Measurements from ENCODE around the gene KCTD5. TPM values are rescaled to one million over a fixed set of nuclear protein-coding genes. Genes with fewer than 3 reads are reported as not detected.
"Not testable (repeated sequence)": the region's sequence is repeated elsewhere in the genome, so short reads cannot be mapped to it uniquely, and the experiment has no call there.

Gene KCTD5
- total RNA-seq, 2 experiments from 2014 or later: 34.2 to 41.7 TPM

DNA sequence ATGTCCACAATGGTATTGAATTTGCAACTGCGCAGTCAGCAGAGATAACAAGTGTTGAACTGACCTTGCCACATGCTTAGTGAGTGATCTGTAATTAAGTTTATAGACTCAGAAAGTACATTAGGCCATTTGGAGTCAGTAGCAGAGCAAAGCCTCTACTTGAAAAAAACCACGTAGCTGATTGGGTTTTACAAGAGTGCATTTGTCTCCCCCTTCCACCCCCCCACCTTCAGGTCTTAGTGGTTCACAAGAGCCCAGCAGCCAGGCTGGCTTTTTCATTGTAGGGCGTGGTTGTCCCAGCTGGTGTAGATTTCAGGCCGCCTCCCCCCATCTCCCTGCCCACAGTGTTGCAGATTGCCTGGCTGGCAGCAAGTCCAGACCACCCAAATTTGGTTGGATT, 2.4 kb upstream of the KCTD5 start:
- H3K4me1 Mint-ChIP-seq: peaks cover 22% of the 10 kb centered on the region
- H3K36me3 Mint-ChIP-seq; CTCF ChIA-PET; H3K27ac Mint-ChIP-seq; ATAC-seq; H3K4me3 Mint-ChIP-seq; H3K27me3 Mint-ChIP-seq; DNase-seq; H3K9me3 Mint-ChIP-seq (ENCODE audit: low read depth): not testable (repeated sequence)

DNA sequence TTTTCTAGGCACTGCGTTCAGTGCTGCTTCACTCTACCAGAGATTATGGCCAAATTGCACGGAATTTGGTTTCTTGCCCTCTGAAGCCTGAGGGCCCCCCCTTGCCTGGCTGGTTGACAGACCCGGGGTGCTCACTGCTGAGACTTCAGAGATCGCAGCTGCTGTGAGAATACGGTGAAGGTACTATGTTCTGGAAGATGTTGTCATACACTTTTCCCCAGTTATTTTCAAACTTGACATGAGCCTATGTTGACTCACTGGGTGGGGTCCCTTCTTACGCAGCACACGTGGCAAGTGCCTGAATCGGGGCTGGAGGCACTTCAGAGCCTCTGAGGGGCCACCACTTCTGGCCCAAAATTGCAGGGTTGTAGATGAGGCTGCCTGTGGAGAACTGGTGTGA, 2.0 kb upstream of the KCTD5 start:
- ATAC-seq; CTCF ChIA-PET; H3K36me3 Mint-ChIP-seq; H3K4me3 Mint-ChIP-seq; H3K27me3 Mint-ChIP-seq; H3K27ac Mint-ChIP-seq; DNase-seq; H3K9me3 Mint-ChIP-seq (ENCODE audit: low read depth): not testable (repeated sequence)
- peaks cover 21% of the 10 kb centered on the region for H3K4me1 Mint-ChIP-seq

DNA sequence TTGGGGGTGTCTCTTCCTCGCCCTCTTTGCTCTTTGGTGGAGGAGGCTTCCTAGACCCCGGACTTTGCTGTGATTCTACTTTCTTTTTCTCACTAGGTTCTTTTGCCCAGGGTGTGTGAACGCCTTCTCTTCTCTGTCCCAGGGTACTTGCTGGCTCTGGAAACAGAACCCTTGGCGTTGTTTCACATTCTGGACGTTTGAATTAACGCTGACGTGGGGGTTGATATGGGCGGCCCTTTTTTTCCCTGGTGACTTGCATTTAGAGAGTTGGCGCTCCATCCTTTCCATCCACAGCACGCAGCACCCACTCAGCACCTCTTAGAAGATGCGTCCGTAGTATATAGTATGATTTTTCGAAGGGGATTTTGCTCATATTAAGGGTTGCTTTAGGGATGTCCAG, 718 bp downstream of the KCTD5 start:
- not testable (repeated sequence) for DNase-seq; H3K27me3 Mint-ChIP-seq; H3K36me3 Mint-ChIP-seq; H3K9me3 Mint-ChIP-seq (ENCODE audit: low read depth); ATAC-seq
- CTCF ChIA-PET: interaction anchor here (2.1 kb wide), 1 partner anchor 34 kb away, joined by 6 read pairs; no protein-coding TSS in a partner anchor
- Mint-ChIP-seq H3K27ac (peak overlapping the region; percentile 84), H3K4me1 (peaks cover 37% of the 10 kb centered on the region), H3K4me3 (peak overlapping the region; percentile 100)

DNA sequence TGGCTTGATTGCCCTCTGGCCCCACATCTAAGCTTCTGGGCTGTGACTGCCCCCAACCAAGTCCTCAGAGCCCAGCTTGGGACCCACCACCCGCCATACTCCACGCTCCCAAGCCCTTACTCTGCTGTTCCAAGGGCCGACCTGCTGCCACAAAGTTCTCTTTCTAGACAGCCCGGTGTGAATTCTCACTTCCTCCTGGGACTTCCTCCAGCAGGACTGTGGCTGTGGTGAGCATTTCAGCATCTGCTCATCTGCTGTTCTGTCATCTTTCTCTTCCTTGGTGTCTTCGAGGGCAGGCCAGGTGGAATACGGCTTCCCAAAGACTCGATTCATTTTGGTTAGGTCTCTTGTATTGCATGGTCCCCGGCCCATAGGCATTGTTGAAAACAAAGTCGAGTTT, 3.8 kb downstream of the KCTD5 start:
- CTCF ChIA-PET, H3K4me3 Mint-ChIP-seq: not testable (repeated sequence)

DNA sequence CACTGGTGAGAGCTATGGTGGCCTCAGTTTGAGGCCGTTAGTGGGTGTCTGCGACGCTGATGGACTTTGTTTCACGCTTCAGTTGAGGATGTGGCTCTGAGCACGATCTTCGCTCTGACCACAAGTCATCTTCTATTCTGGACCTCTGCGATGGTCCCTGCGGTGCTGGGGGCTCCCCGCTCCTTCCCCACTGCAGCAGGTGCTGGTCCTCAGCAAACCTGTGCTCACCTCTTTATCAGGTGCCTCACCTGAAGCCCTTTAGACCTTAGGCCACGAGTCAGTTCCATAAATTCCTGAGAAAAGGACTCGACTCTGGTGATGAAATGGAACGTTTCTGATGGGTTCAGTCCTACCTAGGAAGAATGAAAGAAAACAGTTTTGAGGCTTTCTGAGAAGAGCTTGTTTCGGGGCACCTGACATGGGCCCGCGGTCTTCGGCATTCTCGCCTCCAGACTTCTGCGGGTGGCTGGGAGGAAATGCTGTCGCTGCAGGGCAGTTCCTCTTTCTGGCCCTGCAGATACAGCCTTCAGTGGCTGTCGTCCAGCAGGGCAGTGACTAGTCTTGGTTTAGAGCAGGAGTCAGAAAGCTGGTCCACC, 4.7 kb downstream of the KCTD5 start:
- Mint-ChIP-seq H3K27ac (peak overlapping the region; percentile 93), H3K36me3 (peaks cover 9% of the 10 kb centered on the region), H3K4me3 (peak overlapping the region; percentile 72), H3K9me3 (ENCODE audit: low read depth) (no peaks in the 10 kb centered on the region), H3K4me1 (peaks cover 33% of the 10 kb centered on the region), H3K27me3 (no peaks in the 10 kb centered on the region)
- ATAC-seq (peak; percentile 6), DNase-seq (peak; percentile 70)
- CTCF ChIA-PET: interaction anchor here (0.8 to 1.3 kb wide), 2 partner anchors 17 to 181 kb away, joined by 3 to 4 read pairs; no protein-coding TSS in a partner anchor

More for the DNA sequence above, 3.8 kb downstream of the KCTD5 start:
- Mint-ChIP-seq H3K4me1 (peaks cover 37% of the 10 kb centered on the region), H3K36me3 (peaks cover 10% of the 10 kb centered on the region)
- ATAC-seq; H3K9me3 Mint-ChIP-seq (ENCODE audit: low read depth); H3K27ac Mint-ChIP-seq; DNase-seq; H3K27me3 Mint-ChIP-seq: not testable (repeated sequence)

DNA sequence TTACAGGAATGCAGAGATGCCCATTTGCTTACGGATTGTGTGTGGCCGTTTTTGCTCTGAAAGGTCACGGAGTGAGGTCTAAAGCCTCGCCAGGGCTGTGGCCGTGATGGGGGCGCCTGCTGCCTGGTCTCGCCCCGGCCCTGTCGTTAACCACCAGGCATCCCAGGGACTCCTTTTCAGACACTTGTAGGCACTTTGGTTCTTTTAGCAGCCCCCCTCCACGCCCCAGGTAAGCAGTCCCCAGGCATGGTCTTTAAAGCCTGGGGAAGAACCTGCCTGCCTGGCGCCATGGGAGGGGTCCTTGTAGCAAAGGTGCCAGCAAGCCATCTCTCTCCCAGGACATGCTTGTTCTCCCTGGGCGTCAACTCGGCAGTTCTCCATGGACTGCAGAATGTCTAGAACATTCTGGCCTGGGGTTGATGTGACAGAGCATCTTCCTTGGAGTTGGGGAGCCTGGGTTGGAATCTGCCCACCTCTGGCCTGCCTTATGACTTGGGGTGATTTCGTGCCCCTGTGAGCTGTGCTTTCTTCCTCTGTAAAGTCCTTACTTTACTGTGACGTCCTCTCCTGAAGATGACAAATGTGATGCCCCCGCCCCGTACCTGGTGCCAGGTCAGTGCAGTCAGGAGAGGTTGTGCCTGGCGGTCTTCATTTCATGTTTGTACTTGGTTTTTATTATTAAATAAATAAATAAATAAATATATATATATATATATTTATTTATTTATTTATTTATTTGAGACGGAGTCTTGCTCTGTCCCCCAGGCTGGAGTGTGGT, 5.4 kb downstream of the KCTD5 start:
- Mint-ChIP-seq H3K27me3 (no peaks in the 10 kb centered on the region), H3K4me3 (peak overlapping the region; percentile 72), H3K27ac (peak overlapping the region; percentile 93), H3K4me1 (peaks cover 30% of the 10 kb centered on the region), H3K36me3 (peaks cover 7% of the 10 kb centered on the region), H3K9me3 (ENCODE audit: low read depth) (no peaks in the 10 kb centered on the region)
- CTCF ChIA-PET: interaction anchor here (0.8 to 1.3 kb wide), 2 partner anchors 16 to 180 kb away, joined by 3 to 4 read pairs; no protein-coding TSS in a partner anchor
- ATAC-seq: no peak
- DNase-seq: no peak

DNA sequence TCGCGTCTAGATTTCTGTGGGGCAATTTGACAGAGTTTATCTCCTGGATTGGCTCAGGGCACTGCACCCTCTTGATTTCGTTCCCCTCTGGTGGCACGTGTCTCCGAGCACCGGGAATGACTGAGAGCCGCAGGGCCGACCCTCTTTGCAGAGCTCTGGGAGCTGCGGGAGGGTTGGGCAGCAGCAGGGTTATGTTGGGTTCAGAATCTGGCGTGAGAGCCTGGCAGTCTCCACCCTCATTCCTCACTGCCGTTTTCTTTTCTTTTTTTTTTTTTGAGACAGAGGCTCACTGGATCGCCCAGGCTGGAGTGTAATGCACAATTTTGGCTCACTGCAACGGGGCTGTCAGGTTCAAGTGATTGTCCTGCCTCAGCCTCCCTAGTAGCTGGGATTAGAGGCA, 7.1 kb downstream of the KCTD5 start:
- H3K9me3 Mint-ChIP-seq (ENCODE audit: low read depth); H3K4me3 Mint-ChIP-seq; CTCF ChIA-PET; ATAC-seq; DNase-seq; H3K36me3 Mint-ChIP-seq; H3K27me3 Mint-ChIP-seq; H3K27ac Mint-ChIP-seq: not testable (repeated sequence)
- H3K4me1 Mint-ChIP-seq: peaks cover 23% of the 10 kb centered on the region

DNA sequence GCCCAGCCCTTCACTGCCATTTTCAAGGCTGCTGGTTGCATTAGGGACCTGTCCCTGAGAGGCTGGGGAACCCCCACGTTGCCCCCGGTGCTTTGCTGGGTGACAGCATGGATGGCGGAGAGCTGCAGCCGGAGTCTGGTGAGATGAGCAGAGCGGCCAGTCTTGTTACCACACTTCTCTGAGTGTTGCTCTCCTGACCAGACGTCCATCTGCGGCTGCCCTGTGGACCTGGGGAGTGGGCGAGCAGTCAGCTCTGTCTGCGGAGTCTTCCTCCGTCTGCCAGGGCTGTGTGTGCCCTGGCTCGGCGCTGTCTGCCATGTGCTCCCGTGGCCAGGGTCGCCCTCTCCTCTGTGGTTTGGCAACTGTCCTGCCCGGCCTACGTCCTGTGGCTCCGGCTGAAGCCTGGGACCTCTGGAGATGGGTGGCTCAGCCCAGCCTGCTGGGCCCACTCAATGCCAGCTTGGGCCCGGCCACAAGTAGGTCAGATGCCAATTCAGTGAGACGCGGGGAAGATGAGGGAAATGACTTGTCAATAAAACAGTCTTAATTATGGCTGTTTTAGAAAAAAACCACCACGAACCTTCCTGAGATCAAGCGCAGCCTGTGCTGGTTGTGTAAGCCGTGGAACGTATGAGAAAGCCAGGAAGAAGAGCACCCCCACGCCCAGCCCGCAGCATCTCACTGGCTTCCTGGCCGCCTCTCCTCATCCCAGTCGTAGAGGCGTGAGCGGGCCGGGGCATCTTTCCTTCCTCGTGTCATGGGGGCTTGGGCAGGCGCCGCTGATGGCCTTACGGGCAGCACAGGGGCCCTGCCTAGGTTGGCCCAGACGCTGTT, 7.9 kb downstream of the KCTD5 start:
- Mint-ChIP-seq H3K27ac (no peak overlapping the region), H3K4me3 (no peak overlapping the region), H3K36me3 (peaks cover 5% of the 10 kb centered on the region), H3K4me1 (peaks cover 19% of the 10 kb centered on the region), H3K27me3 (no peaks in the 10 kb centered on the region), H3K9me3 (ENCODE audit: low read depth) (no peaks in the 10 kb centered on the region)
- ATAC-seq (no peak), DNase-seq (no peak)
- CTCF ChIA-PET: no interaction called here

DNA sequence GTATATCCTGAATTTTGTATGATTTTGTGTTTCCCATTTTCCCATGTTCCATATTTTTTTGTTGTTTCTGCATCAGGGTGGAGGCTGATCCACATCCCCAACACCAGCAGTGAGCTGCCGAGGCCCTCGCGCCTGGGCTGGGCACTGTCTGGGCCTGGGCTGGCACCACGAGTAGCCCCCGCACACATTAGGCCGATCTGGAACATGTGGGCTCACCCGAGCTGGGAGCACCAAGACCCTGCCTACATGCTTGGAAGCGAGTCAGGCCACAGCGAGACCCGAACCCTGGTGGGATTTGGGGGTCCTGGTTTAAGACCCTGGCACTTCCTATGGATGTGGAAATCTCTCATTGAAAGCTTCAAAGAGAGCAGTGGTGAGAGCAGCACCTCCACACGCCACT, 8.5 kb downstream of the KCTD5 start:
- no peak overlapping the region for H3K27ac Mint-ChIP-seq
- CTCF ChIA-PET: no interaction called here

DNA sequence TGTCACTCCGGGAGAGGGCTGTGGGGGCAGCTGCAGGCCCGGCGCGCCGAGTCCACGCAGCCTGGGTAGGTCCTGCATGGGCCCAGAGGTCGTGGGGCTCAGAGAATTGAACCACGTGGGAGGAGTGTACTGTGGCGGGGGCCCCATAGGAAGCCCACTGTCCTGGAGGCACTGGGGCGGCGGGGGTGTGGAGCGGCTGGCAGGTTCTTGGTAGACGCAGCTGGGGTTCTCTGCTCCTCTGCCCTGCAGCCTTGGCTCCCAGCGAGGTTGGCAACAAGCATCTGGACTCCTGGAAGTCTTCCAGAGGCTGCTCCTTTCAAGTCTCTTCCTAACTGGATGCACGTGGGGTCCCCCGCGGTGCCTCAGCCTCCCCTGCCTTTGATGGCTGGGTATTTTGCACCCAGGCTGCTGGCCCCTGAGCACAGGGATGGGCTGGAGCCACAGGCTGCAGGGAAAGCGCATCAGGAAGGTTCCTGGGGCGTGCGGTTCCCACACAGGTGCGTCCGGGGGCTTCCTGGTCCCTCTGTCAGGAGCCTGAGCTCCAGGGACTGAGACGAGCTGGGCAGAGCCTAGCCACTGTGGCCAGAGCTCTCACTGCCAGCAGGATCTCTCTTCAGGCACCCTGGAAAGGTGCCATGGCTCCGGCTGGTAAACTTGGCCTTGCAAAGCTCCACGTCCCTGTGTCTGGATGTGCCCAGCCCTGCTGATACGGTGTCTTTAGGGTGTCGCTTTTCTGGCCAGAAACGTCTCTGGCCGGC, 9.3 kb downstream of the KCTD5 start:
- Mint-ChIP-seq H3K4me1 (peaks cover 16% of the 10 kb centered on the region), H3K9me3 (ENCODE audit: low read depth) (no peaks in the 10 kb centered on the region), H3K36me3 (peaks cover 5% of the 10 kb centered on the region), H3K27ac (no peak overlapping the region), H3K27me3 (no peaks in the 10 kb centered on the region), H3K4me3 (no peak overlapping the region)
- ATAC-seq: no peak
- CTCF ChIA-PET: interaction anchor here (0.8 kb wide), 1 partner anchor 27 kb away, joined by 3 read pairs; no protein-coding TSS in a partner anchor
- DNase-seq: no peak

More for the DNA sequence above, 8.5 kb downstream of the KCTD5 start:
- peaks cover 5% of the 10 kb centered on the region for H3K36me3 Mint-ChIP-seq
- peaks cover 17% of the 10 kb centered on the region for H3K4me1 Mint-ChIP-seq
- H3K27me3 Mint-ChIP-seq: no peaks in the 10 kb centered on the region
- no peaks in the 10 kb centered on the region for H3K9me3 Mint-ChIP-seq (ENCODE audit: low read depth)
- no peak overlapping the region for H3K4me3 Mint-ChIP-seq
- ATAC-seq (no peak), DNase-seq (no peak)

DNA sequence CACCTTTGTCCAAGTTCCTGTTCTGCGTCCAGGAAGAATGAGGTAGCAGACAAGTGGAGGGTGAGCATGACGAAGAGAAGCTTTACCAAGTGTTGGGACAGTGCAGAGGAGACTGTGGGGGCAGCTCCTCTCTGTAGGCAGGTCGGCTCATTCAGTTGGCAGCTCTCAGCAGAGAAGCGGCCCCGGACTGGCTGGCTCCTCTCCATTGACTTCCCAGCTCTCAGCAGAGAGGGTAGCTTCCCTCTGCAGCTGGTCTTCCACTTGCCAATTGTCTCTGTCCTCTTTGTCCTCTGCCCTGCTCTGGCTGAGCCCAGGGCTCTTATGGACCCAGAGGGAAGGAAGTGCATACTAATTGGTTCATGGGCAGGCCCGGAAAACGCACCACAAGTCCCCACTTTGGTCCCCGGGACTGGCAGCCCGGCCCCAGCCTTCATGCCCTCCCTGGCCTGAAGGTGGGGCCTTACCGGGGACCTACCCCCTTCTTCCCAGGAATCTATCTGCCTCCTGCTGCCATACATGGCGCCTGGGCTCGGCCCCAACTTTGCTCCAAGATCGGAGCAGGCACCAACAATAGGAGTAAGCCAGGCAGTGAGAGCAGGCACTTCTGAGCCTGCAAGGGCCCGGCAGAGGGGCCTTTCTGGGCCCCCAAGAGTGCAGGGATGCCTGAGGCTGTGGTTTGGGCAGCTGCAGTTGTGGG, 10.1 kb downstream of the KCTD5 start:
- CTCF ChIA-PET: interaction anchor here (0.8 kb wide), 1 partner anchor 26 kb away, joined by 3 read pairs; no protein-coding TSS in a partner anchor
- H3K4me1 Mint-ChIP-seq: peaks cover 9% of the 10 kb centered on the region
- DNase-seq (no peak), ATAC-seq (no peak)
- H3K36me3 Mint-ChIP-seq: peaks cover 5% of the 10 kb centered on the region
- no peaks in the 10 kb centered on the region for H3K9me3 Mint-ChIP-seq (ENCODE audit: low read depth)
- no peaks in the 10 kb centered on the region for H3K27me3 Mint-ChIP-seq
- no peak overlapping the region for H3K4me3 Mint-ChIP-seq
- H3K27ac Mint-ChIP-seq: no peak overlapping the region

DNA sequence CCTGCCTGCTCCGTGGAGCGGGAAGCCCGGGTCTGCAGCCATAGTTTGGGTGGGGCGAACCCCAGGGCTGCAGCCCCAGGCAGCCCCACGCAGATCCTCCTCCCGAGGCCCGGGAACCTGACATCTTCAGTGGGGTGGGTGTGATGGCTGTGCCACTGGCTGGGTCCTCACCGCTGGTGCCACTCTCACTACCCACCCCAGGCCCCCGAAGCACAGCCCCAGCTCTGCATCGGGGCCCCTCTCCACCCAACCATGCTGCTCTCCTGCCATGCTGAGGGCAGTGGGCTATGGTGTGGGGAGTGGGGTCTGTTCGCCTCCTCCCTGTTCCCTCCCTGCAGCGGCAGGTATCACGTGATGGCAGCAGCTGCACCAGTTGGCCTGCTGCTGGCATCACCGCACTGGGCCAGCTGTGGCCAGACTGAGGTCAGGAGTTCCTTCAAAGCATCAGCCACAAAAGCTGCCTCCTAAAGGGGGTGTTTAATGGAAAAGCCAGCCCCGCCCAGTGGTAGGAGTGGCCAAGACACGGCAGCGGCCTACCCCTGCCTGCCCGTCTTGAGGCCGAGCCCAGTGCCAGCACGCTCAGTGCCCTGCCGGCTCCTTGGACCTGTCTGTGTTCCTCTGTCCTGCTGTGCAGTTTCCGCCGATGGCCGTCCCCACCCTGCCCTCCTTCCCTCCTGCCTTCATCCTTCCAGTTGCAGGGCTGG, 10.8 kb downstream of the KCTD5 start:
- ATAC-seq (no peak), DNase-seq (no peak)
- Mint-ChIP-seq H3K4me1 (peaks cover 3% of the 10 kb centered on the region), H3K4me3 (no peak overlapping the region), H3K36me3 (peaks cover 5% of the 10 kb centered on the region), H3K27me3 (no peaks in the 10 kb centered on the region), H3K9me3 (ENCODE audit: low read depth) (no peaks in the 10 kb centered on the region), H3K27ac (peak overlapping the region; percentile 61)
- CTCF ChIA-PET: interaction anchor here (0.8 kb wide), 1 partner anchor 26 kb away, joined by 3 read pairs; no protein-coding TSS in a partner anchor
